HCT116 (cell line): ENCODE data around the gene MRPL41. TPM values are rescaled to one million over a fixed set of nuclear protein-coding genes. Genes with fewer than 3 reads are reported as not detected.

Experiments used
- ATAC-seq: fragments of 200-7000 bp; cut with Tn5 transposase; 2 replicates; pipeline ENCODE4 v1.9.1; 2020; ENCODE audit warnings: mild to moderate bottlenecking, moderate library complexity
- BruUV-seq: library from RNA; stranded (reverse); fragments of 400-500 nt; replicated peaks from 2 replicates; lab custom pipeline; 2021; lab: Mats Ljungman, UMichigan
- CTCF ChIA-PET: fragments of 300-600 bp; sonication (Branson Sonifier 250); formaldehyde crosslinking; loops from one replicate; lab custom pipeline; 2021; ENCODE audit warnings: antibody characterized with exemption; lab: Charles Lee
- POLR2A ChIA-PET: fragments of 300-600, 350-600 bp; sonication (Branson Sonifier 250); formaldehyde crosslinking; loops from one replicate; lab custom pipeline; 2021; ENCODE audit warnings: antibody characterized with exemption; lab: Charles Lee
- RAD21 ChIA-PET, 2 experiments: fragments of 300-600 bp; sonication (Branson Sonifier 250); formaldehyde crosslinking; loops; one replicate each; lab custom pipeline; 2023; ENCODE audit warnings: low total read pairs in 2 of 2; ENCODE audit not compliant: uncharacterized antibody in 2 of 2, unreplicated experiment in 2 of 2, low non-redundant PET in 1 of 2; lab: Charles Lee
- DNase-seq: peaks from one replicate; pipeline ENCODE4 v3.0.0-alpha.2; 2010; ENCODE audit warnings: low read depth, low spot score
- H2AFZ ChIP-seq: fragments of 200-600 bp; shearing (Covaris generic), sonication (generic); 2 replicates; pipeline ENCODE4 v1.6.1; 2017; ENCODE audit warnings: low read depth, mixed run types, mixed read lengths, antibody characterized with exemption, low read length; ENCODE audit not compliant: poor library complexity, severe bottlenecking
- H3K27ac ChIP-seq: 2 replicates; pipeline ENCODE4 v1.5.1; 2012; ENCODE audit warnings: low read depth, low read length
- H3K27me3 ChIP-seq: fragments of 200-600 bp; sonication (generic); 2 replicates; pipeline ENCODE4 v1.6.1; 2016; ENCODE audit warnings: mixed run types, low read length, mixed read lengths; ENCODE audit not compliant: insufficient read depth
- H3K36me3 ChIP-seq, 2 experiments: fragments of 200-500 bp in 1 of 2; fragments of 200-600 bp in 1 of 2; sonication (Bioruptor generic) in 1 of 2; sonication (generic) in 1 of 2; 2 replicates each; pipeline versions ENCODE4 v1.5.1 to v1.6.1; 2014 to 2016; ENCODE audit warnings: low read length in 2 of 2, inconsistent platforms in 1 of 2, mixed read lengths in 1 of 2, mixed run types in 1 of 2; ENCODE audit not compliant: insufficient read depth in 2 of 2, control insufficient read depth in 1 of 2
- H3K4me1 ChIP-seq, 2 experiments: fragments of 200-600 bp in 1 of 2; sonication (generic) in 1 of 2; 2 replicates each; pipeline versions ENCODE4 v1.5.1 to v1.6.1; 2012 to 2017; ENCODE audit warnings: low read length in 2 of 2, inconsistent platforms in 1 of 2, mild to moderate bottlenecking in 1 of 2, mixed read lengths in 1 of 2, mixed run types in 1 of 2, moderate library complexity in 1 of 2; ENCODE audit not compliant: insufficient read depth in 2 of 2, control insufficient read depth in 1 of 2
- H3K4me2 ChIP-seq: fragments of 200-600 bp; sonication (generic); 2 replicates; pipeline ENCODE4 v1.6.1; 2017; ENCODE audit warnings: mixed run types, low read length, mixed read lengths
- H3K4me3 ChIP-seq, 2 experiments: fragments of 200-600 bp in 1 of 2; sonication (generic) in 1 of 2; replicated peaks in 1 of 2; 2 replicates each; pipeline ENCODE4 v1.5.1; 2011 to 2016; ENCODE audit warnings: low read length in 2 of 2, control low read depth in 1 of 2, low read depth in 1 of 2, mild to moderate bottlenecking in 1 of 2, mixed read lengths in 1 of 2, mixed run types in 1 of 2
- H3K79me2 ChIP-seq: fragments of 200-600 bp; sonication (generic); 2 replicates; pipeline ENCODE4 v1.6.1; 2017; ENCODE audit warnings: mild to moderate bottlenecking, mixed run types, low read length, moderate library complexity, mixed read lengths; ENCODE audit not compliant: insufficient read depth
- H3K9ac ChIP-seq: fragments of 200-600 bp; sonication (generic); 2 replicates; pipeline ENCODE4 v1.6.1; 2016; ENCODE audit warnings: low read length, mixed read lengths
- H3K9me2 ChIP-seq: fragments of 200-600 bp; sonication (generic), shearing (Covaris generic); 2 replicates; pipeline ENCODE4 v1.6.1; 2017; ENCODE audit warnings: mixed run types, mild to moderate bottlenecking, moderate library complexity; ENCODE audit not compliant: insufficient read depth
- H3K9me3 ChIP-seq, 2 experiments: fragments of 200-500 bp in 1 of 2; fragments of 200-600 bp in 1 of 2; sonication (Bioruptor generic) in 1 of 2; sonication (generic) in 1 of 2; 2 replicates each; pipeline ENCODE4 v1.6.1; 2014 to 2017; ENCODE audit warnings: low read length in 2 of 2, mixed read lengths in 2 of 2, inconsistent platforms in 1 of 2, low read depth in 1 of 2, mild to moderate bottlenecking in 1 of 2, mixed run types in 1 of 2, moderate library complexity in 1 of 2; ENCODE audit not compliant: control insufficient read depth in 1 of 2, insufficient read depth in 1 of 2
- H4K20me1 ChIP-seq: fragments of 200-600 bp; sonication (generic), shearing (Covaris generic); 2 replicates; pipeline ENCODE4 v1.6.1; 2017; ENCODE audit warnings: mixed run types, mild to moderate bottlenecking, moderate library complexity; ENCODE audit not compliant: insufficient read depth
- CBX3 ChIP-seq: IDR thresholded peaks from 2 replicates; pipeline ENCODE4 v1.6.1; 2012; ENCODE audit warnings: low read depth
- EGR1 ChIP-seq: IDR thresholded peaks from 2 replicates; pipeline ENCODE4 v1.6.1; 2012; ENCODE audit warnings: low read depth
- EZH2 ChIP-seq: fragments of 200-600 bp; sonication (generic); IDR thresholded peaks from 2 replicates; pipeline ENCODE4 v1.6.1; 2017; ENCODE audit warnings: antibody characterized with exemption, mixed run types
- JUND ChIP-seq: IDR thresholded peaks from 2 replicates; pipeline ENCODE4 v1.6.1; 2012
- RAD21 ChIP-seq: IDR thresholded peaks from 2 replicates; pipeline ENCODE4 v1.6.1; 2012; ENCODE audit warnings: low read depth, mild to moderate bottlenecking
- SIN3A ChIP-seq: IDR thresholded peaks from 2 replicates; pipeline ENCODE4 v1.6.1; 2012; ENCODE audit warnings: low read depth
- YY1 ChIP-seq: IDR thresholded peaks from 2 replicates; pipeline ENCODE4 v1.6.1; 2011; ENCODE audit warnings: low read length, low read depth, moderate library complexity, mild to moderate bottlenecking; ENCODE audit not compliant: insufficient replicate concordance; ENCODE audit errors: extremely low read depth
- ZNF274 ChIP-seq: fragments of 200-500 bp; sonication (Bioruptor generic); IDR thresholded peaks from 2 replicates; pipeline ENCODE4 v1.6.1; 2014; ENCODE audit warnings: mild to moderate bottlenecking, low read depth, low read length, inconsistent platforms
- intact Hi-C: fragments of 100-400 bp; cut with micrococcal nuclease; formaldehyde crosslinking; loops from 2 replicates; pipeline ENCODE4 v1.10.0; 2022
- total RNA-seq: library from RNA; stranded (reverse); gene quantifications from one replicate; pipeline ENCODE4 v1.2.1, GENCODE V29; 2021; ENCODE audit not compliant: unreplicated experiment
- TF ChIP-seq, protein P1 (sequence below): IDR thresholded peaks from 2 replicates; pipeline ENCODE4 v1.6.1; 2012; ENCODE audit warnings: low read depth
- TF ChIP-seq, protein P2 (sequence below): IDR thresholded peaks from 2 replicates; pipeline ENCODE4 v1.6.1; 2011; ENCODE audit warnings: mild to moderate bottlenecking, low read length, moderate library complexity; ENCODE audit not compliant: insufficient replicate concordance; ENCODE audit errors: extremely low read depth

MRPL41 gene
- total RNA-seq, 1 experiment from 2014 or later: 69.5 TPM

GRCh38 chr9:137505421-137506140 lies 46.1 kb upstream of the MRPL41 start (continued):
- TF ChIP-seq, protein P1, sequence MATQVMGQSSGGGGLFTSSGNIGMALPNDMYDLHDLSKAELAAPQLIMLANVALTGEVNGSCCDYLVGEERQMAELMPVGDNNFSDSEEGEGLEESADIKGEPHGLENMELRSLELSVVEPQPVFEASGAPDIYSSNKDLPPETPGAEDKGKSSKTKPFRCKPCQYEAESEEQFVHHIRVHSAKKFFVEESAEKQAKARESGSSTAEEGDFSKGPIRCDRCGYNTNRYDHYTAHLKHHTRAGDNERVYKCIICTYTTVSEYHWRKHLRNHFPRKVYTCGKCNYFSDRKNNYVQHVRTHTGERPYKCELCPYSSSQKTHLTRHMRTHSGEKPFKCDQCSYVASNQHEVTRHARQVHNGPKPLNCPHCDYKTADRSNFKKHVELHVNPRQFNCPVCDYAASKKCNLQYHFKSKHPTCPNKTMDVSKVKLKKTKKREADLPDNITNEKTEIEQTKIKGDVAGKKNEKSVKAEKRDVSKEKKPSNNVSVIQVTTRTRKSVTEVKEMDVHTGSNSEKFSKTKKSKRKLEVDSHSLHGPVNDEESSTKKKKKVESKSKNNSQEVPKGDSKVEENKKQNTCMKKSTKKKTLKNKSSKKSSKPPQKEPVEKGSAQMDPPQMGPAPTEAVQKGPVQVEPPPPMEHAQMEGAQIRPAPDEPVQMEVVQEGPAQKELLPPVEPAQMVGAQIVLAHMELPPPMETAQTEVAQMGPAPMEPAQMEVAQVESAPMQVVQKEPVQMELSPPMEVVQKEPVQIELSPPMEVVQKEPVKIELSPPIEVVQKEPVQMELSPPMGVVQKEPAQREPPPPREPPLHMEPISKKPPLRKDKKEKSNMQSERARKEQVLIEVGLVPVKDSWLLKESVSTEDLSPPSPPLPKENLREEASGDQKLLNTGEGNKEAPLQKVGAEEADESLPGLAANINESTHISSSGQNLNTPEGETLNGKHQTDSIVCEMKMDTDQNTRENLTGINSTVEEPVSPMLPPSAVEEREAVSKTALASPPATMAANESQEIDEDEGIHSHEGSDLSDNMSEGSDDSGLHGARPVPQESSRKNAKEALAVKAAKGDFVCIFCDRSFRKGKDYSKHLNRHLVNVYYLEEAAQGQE: no peak
- no peak for TF ChIP-seq YY1
- no peak for TF ChIP-seq ZNF274
- TF ChIP-seq RAD21: no peak
- no peak for TF ChIP-seq CBX3
- TF ChIP-seq SIN3A: no peak
- no peak for TF ChIP-seq EGR1

DNA sequence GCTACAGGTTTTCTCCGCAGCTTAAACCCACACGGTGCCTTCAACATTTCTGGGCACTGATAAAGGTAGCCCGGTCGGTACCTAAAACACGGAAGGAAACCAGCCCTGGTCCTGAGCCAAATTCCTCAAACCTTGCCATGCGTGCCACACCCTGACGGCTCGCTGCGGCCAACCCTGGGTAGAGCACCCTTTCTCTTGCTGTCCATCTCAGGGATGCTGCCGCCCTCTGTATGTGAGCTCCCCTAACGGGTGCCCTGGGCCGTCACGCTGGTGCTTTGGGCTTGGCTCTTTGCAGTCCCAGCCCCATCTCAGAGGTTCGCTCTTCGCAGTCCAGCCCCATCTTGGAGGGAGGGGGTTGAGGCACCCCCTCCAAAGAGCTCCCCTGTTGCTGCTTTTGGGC lies 45.4 kb upstream of the MRPL41 start:
- CTCF ChIA-PET: no interaction called here
- H3K27me3 ChIP-seq: no peaks in the 10 kb centered on the region
- no peak for ATAC-seq

More for the DNA sequence above, 45.4 kb upstream of the MRPL41 start:
- H3K9me3 ChIP-seq: no peaks in the 10 kb centered on the region
- H3K4me2 ChIP-seq: no peak overlapping the region
- H3K27ac ChIP-seq: no peak overlapping the region
- no peak overlapping the region for H3K4me3 ChIP-seq
- H3K79me2 ChIP-seq: no peaks in the 10 kb centered on the region
- no peak for DNase-seq
- H3K4me1 ChIP-seq: no peaks in the 10 kb centered on the region
- ChIA-PET POLR2A (no interaction called here), RAD21 (no interaction called here)
- H3K9me2 ChIP-seq: no peaks in the 10 kb centered on the region
- no peaks in the 10 kb centered on the region for H3K36me3 ChIP-seq
- no TSS peak for BruUV-seq
- H2AFZ ChIP-seq: no peak overlapping the region
- no peak overlapping the region for H3K9ac ChIP-seq
- H4K20me1 ChIP-seq: no peaks in the 10 kb centered on the region
- intact Hi-C loops: no loop called here
- TF ChIP-seq, protein P2, sequence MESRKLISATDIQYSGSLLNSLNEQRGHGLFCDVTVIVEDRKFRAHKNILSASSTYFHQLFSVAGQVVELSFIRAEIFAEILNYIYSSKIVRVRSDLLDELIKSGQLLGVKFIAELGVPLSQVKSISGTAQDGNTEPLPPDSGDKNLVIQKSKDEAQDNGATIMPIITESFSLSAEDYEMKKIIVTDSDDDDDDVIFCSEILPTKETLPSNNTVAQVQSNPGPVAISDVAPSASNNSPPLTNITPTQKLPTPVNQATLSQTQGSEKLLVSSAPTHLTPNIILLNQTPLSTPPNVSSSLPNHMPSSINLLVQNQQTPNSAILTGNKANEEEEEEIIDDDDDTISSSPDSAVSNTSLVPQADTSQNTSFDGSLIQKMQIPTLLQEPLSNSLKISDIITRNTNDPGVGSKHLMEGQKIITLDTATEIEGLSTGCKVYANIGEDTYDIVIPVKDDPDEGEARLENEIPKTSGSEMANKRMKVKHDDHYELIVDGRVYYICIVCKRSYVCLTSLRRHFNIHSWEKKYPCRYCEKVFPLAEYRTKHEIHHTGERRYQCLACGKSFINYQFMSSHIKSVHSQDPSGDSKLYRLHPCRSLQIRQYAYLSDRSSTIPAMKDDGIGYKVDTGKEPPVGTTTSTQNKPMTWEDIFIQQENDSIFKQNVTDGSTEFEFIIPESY: no peak
- TF ChIP-seq EZH2 (no peak), JUND (no peak)
